ENCODE data around the gene TRMT1L.

The TRMT1L gene

DNA sequence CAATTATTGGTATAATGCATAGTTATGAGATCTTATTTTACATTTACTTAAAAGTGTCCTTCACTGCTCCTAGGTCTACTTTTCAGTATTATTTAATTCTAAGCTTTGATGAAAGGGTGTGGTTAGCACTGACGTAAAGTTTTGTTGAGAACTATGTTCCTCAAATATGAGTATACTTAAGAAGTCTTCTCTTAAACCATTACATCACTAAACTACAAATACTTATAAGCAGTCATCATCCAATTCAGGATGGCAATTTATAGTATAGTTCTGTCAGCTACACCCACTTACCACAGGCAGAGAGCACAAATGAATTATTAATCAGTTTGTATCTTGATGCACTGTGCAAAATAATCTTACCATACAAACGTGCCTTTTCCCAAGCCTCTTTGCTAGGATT is 27.0 kb downstream of the TRMT1L start:
- no peak for DNase-seq (ENCODE audit: low spot score)

DNA sequence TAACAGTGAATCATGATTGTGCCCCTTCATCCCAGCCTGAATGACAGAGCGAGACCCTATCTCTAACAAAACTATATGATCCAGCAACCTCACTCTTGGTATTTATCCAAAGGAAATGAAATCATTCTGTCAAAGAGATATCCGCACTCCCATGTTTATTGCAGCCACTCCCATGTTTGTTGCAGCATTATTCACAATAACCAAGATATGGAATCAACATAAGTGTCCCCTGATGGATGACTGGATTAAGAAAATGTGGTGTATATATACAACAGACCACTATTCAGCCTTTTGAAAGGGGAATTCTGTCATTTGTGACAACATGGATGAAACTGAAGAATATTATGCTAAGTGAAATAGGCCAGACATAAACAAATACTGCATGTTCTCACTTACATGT is 44.4 kb downstream of the TRMT1L start:
- DNase-seq (ENCODE audit: low spot score): no peak

DNA sequence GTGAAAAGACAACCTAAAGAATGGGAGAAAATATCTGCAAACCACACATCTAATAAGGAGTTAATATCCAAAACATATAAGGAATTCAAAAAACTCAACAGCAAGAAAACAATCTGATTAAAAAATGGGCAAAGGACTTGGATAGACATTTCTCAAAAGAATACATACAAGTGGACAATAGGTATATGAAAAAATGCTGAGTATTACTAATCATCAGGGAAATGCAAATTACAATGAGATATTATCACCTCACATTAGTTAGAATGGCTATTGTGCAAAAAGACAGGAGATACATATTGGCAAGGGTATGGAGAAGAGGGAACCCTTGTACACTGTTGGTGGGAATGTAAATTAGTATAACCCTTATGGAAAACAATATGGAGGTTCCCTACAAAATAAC is 44.9 kb downstream of the TRMT1L start:
- DNase-seq (ENCODE audit: low spot score): no peak

DNA sequence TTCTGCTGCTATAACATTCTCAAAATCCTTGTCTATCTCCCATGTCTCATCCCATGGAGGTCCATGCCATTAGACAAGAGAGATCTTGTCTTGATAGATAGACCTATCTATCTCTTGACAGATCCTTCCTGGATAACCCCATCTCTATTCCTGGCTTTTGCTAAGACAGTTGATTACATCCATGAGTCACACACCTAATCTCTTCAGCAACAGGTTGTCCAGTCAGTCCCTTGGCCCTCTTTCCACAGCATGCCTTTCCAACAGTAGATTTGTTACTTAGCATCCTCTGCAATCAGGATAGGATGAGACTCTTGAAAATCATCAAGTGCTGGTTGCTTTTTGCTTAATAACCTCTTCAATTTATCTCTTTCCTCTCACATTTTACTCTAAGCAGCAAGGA is 46.6 kb downstream of the TRMT1L start:
- DNase-seq (ENCODE audit: low spot score): no peak

DNA sequence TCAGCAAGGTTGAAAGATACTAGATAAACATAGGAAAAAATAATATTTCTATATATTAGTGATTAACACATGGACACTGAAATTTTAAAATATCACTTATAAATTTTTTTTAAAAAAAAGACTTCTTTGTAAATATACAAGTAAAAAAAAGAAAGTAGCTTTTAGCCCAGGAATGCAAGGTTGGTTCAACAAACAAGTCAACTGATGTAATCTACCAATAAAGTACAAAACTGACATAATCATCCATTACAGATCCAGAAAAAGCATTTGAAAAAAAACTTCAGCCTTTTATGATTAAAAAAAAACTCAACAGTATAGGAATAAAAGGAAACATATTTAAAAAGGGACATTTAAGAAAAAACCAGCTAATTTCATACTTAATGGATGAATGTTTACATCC is 48.4 kb downstream of the TRMT1L start:
- no peak for DNase-seq (ENCODE audit: low spot score)

DNA sequence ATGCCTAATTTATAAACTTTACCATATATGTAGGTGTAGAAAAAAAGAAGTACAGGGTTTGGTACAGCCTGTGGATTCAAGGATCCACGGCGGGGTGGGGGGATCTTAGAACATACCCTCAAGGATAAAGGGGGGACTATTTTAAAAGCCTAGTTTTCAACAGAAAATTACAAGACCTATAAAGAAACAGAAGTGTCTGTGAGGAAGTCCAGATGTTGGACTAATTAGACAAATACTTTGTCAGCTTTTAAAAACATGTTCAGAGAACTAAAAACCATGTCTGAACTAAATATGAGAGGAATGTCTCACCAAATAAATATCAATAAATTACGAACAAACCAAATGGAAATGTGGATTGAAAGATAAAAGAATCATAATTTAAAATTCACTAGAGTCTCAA is 51.6 kb downstream of the TRMT1L start:
- DNase-seq (ENCODE audit: low spot score): no peak

DNA sequence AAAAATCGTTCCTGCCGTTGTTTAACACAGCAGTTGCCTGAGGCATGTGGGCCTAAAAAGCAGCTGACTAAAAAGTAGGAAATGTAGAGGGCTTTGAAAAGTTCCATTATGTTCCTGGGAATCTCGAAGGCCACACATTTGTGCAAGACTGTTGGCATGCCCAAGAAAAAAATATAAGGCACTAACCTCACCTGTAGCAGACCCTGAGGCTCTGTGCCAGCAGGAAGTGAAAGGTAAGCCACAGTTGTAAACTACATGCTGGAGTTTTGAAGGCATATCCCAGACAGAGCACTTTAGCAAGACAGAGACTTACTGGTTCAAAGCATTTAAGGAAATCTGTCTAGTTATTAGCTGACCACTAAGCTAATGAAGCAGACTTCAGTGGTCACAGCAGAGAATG is 52.7 kb downstream of the TRMT1L start:
- no peak for DNase-seq (ENCODE audit: low spot score)

DNA sequence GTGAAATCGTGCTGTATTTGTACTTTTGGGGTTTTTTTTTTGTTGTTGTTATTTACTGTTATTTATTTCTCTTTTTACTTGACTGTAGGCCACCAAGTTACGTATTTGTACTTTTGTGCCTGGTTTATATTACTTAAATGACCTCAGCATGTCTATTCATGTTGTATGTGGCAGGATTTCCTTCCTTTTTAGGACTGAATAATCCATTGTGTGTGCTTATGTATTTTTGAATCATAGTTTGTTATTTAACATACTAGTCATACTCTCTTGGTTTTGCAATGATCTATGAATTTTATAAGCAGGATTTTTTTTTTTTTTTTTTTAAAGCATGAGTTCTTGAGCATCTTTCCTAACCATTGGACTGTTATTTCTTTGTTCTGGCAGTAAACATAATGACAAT is 60.2 kb downstream of the TRMT1L start:
- no peak for DNase-seq (ENCODE audit: low spot score)

DNA sequence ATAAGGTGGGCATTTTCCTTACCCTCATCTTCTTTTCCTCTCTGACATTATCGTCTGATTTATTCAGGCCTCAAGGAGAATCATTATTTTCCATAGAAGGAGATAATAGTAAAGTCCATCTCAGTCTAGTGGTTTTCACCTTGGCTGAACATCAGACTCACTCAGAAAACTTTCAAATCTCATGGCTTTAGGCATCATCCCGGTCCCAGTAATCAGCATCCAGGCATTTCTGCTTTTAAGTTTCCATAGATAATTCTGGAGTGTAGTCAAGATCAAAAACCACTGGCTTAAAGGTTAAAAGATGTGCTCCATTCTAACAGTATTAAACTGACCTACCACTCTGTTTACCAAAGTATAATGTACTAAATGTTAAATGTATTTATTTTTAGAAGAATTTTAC is 62.0 kb downstream of the TRMT1L start:
- DNase-seq (ENCODE audit: low spot score): no peak

DNA sequence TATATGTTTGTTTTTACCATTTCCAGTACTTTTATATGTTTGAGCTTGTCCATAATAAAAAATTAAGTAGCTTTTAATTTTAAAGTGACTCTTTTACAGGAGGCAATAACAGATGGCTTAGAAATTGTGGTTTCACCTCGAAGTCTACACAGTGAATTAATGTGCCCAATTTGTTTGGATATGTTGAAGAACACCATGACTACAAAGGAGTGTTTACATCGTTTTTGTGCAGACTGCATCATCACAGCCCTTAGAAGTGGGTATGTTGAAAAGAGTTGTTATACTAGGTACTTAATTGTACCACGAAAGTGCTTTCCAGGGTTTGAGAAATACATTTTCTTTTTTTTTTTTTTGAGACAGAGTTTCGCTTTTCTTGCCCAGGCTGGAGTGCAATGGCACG is 65.3 kb downstream of the TRMT1L start:
- no peak for DNase-seq (ENCODE audit: low spot score)

DNA sequence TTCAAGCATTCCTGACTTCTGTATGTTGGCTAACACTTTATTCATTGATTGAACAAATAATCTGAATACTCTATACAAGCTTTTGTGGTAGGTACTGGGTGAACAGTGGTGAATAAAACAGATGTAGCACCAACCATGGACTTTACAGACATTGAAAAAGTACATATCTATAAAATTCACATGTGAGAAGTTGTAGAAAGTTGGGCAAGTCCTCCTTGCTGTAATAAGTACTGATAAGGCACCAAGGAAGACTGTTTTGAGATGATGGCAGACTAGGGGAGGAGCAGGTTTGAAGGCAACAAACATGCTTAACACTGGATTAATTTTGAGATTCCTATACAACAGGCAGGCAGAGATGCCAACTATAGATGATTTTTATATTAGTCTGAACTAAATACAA is 69.0 kb downstream of the TRMT1L start:
- DNase-seq (ENCODE audit: low spot score): no peak

DNA sequence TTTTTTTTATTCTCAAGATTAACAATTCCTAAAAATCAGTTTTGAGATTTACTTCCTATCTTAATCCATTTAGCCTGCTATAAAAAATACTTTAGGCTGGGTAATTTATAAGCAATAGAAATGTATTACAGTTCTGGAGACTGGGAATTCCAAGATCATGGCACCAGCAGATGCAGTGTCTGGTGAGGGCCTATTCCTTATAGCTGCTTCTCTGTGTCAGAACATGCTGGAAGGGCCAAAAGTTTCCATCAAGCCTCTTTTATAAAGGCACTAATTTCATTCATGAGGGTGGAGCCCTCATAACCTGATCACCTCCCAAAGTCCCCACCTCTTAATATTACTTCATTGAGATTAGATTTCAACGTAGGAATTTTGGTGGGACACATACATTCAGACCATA is 69.7 kb downstream of the TRMT1L start:
- DNase-seq (ENCODE audit: low spot score): no peak

DNA sequence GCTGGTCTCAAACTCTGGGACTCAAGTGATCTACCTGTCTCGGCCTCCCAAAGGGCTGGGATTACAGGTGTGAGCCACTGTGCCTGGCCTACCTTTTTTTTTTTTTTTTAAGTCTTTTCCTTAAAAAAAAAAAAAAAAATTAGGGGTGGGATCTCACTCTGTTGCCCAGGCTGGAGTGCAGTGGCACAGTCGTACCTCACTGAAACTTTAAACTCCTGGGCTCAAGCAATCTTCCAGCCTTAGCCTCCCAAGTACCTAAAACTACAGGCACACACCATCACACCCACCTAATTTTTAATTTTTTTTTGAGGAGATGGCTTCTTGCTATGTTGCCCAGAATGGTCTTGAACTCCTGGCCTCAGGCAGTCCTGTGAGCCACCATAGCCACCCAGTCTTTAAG is 72.9 kb downstream of the TRMT1L start:
- DNase-seq (ENCODE audit: low spot score): no peak

DNA sequence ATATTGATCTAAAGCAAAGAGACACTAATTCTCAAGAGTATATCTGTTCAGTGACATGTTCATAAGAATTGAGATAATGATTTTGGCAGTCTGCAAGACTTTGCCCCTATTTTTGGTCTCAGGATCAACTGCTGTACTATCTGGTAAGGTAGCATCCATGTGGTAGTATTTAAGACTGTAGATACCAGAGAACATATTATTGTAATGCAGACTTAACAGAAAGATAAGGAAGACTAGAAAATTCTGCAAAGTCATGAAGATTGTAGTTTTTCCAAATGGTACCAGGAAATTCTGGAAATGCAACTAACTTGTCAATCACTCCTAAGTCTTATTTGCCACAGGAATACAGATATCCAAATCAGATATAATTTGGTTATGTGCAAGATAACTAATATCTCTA is 76.3 kb downstream of the TRMT1L start:
- DNase-seq (ENCODE audit: low spot score): no peak

DNA sequence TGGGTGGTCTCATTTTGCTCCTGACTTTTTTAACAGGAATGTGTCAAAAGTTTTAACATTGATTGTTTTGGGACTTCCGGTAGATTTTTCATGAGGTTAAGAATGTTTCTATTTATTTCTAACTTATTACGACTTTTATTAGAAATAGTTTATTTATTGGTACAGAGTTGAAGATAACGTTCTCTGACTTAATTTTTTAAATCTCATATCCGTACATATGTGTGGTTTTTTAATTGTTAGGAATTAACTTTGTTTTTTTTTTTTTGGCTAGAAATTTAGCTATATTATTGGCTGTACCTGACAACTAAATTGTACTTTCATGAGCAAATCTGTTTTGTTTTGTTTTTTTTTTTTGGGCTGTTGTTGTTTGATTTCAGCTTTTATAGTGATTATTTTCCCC is 79.4 kb downstream of the TRMT1L start:
- DNase-seq (ENCODE audit: low spot score): no peak

DNA sequence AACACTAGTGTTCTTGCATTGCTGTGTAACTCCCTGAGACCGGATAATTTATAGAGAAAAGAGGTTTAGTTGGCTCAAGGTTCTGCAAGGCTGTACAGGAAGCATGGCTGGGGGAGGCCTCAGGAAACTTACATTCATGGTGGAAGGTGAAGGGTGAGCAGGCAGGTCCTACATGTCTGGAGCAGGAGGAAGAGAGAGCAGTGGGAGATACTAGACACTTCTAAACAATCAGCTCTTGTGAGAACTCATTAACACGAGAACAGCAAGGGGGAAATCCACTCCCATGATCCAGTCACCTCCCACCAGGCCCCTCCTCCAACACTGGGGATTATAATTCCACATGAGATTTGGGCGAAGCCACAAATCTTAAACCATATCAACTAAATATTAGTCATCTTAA is 81.3 kb downstream of the TRMT1L start:
- no peak for DNase-seq (ENCODE audit: low spot score)

DNA sequence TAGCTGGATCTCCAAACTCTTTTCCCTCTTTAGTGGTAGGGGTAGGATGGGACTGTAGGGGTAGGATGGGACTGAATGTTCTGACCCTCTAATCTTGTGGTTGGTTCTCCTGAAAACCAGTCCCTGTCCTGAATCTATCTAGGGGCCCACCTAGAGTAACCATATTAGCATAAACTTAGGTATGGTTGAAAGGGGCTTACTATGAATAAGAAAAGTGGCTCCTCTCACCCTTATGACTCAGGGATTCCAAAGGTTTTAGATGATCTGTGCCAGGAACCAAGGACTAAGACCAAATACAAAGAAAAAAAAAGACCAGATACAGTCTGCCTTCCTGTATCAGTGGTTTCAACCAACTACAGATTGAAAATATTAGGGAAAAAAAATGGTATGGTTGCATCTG is 82.4 kb downstream of the TRMT1L start:
- no peak for DNase-seq (ENCODE audit: low spot score)

DNA sequence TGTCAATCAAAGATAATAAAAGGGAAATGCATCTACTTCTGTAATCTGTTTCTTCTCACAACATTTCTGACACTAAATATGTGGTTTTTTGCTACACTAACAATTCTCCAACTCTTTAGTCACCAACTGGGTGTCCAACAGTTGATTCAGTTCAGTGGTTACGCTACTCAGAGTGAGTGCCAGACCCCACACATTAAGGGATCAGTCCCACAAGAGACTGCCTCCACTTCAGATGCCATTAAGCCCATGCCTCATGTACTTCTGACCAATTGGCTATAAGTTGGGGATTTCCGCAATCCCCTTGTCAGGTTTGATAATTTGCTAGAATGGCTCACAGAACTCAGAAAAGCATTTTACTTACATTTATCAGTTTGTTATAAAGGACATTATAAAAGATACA is 83.0 kb downstream of the TRMT1L start:
- DNase-seq (ENCODE audit: low spot score): no peak

DNA sequence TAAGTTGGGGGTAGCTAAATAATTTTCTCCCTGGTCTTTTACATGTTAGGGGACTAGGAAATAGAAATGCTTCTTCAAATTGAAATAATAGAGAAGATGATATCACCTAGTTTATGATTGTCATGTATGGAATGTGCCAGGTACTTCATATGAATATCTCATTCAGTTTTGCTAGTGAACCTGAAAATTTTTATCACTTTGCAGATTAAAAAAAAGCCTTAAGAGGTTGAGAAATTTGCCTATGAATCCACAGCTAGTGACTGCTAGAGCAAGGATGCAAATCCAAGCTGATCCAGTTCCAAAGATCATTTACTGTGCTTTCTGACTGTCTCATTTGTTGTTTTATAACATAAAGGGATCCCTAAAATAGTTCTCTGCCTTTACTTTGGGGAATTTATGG is 86.7 kb downstream of the TRMT1L start:
- DNase-seq (ENCODE audit: low spot score): no peak

DNA sequence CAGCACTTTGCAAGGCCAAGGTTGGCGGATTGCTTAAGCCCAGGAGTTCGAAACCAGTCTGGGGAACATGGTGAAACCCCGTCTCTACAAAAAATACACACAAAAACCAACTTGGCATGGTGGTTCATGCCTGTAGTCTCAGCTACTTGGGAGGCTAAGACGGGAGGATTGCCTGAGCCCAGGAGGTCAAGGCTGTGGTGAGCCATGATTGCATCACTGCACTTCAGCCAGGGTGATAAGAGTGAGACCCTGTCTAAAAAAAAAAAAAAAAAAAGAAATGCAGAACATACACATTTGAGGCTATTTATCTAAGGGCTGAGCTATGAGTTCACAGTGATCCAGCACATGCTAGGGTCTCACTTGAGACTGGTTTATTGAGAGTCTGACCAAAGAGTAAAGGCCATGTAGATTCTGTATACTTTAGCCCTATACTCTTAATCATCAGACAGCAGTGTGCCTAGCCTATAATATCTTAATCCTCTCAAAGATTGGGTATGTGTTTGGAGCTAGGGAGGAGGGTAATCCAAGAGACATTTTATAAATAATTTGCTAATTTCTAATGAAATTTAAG is 87.5 kb downstream of the TRMT1L start:
- DNase-seq (ENCODE audit: low spot score): no peak

DNA sequence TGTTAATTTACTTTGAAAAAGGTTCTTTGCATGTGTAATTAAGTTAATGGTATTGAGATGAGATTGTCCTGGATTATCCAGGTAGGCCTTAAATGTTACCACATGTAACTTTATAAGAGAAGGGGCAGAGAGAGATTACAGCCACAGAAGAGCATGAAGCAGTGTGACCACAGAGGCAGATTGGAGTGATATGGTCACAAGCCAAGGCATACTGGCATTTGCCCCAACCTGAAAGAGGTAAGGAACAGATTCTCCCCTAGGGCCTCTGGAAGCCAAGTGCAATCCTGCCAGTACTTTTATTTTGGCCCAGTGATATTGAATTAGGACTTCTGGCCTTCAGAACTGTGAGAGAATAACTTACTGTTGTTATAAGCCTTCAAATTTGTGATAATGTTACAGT is 88.4 kb downstream of the TRMT1L start:
- peak; percentile 59 for DNase-seq (ENCODE audit: low spot score)
